Esophagus muscularis mucosa (tissue), 3 donors: ENCODE results near the gene CNOT4.

Experiments used
- POLR2A ChIP-seq: fragments of 450-650 bp; IDR thresholded peaks from one replicate; pipeline ENCODE4 v1.6.1; 2017; ENCODE audit warnings: antibody characterized with exemption, moderate library complexity, mild to moderate bottlenecking, low read depth
- POLR2AphosphoS5 ChIP-seq, 2 donors: sonication (generic); formaldehyde crosslinking; IDR thresholded peaks; one replicate each; pipeline ENCODE4 v1.6.1; 2017; ENCODE audit warnings: antibody characterized with exemption in 2 of 2
- TF ChIP-seq, protein P1 (sequence below), 3 experiments: fragments of 200-600 bp in 2 of 3; fragments of 450-650 bp in 1 of 3; sonication (generic) in 2 of 3; IDR thresholded peaks; one replicate each; pipeline ENCODE4 v1.5.1; 2017 to 2019; ENCODE audit warnings: antibody characterized with exemption in 3 of 3, mild to moderate bottlenecking in 2 of 3, moderate library complexity in 1 of 3

DNA sequence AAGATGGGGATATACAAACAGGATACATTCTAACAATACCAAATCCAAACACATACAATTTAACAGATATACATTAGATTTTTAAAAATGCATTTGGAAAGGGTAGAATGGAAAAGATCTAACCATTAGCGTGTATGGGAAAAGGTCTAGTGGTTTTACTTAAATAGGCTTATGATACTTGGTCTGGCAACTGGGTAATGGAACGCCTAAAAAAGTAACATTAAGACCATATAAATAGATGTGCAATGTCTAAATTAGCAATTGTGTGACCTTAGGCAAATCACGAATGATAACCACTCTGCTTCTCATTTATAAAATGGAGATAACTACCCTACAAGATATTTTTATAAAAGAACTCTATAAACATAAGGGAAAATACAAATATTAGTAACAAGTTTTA, 135.2 kb downstream of the CNOT4 start:
- TF ChIP-seq POLR2AphosphoS5 (IDR thresholded peaks at IDR 0.05) (no peak), POLR2A (no peak)
- TF ChIP-seq, protein P1, sequence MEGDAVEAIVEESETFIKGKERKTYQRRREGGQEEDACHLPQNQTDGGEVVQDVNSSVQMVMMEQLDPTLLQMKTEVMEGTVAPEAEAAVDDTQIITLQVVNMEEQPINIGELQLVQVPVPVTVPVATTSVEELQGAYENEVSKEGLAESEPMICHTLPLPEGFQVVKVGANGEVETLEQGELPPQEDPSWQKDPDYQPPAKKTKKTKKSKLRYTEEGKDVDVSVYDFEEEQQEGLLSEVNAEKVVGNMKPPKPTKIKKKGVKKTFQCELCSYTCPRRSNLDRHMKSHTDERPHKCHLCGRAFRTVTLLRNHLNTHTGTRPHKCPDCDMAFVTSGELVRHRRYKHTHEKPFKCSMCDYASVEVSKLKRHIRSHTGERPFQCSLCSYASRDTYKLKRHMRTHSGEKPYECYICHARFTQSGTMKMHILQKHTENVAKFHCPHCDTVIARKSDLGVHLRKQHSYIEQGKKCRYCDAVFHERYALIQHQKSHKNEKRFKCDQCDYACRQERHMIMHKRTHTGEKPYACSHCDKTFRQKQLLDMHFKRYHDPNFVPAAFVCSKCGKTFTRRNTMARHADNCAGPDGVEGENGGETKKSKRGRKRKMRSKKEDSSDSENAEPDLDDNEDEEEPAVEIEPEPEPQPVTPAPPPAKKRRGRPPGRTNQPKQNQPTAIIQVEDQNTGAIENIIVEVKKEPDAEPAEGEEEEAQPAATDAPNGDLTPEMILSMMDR (IDR thresholded peaks at IDR 0.05): no peak
